ENCODE results near the gene DOCK8. TPM values are rescaled to one million over a fixed set of nuclear protein-coding genes. Genes with fewer than 3 reads are reported as not detected.

The DOCK8 gene
- total RNA-seq, 2 donors from 2014 or later = 5.9 to 10.9 TPM

DNA sequence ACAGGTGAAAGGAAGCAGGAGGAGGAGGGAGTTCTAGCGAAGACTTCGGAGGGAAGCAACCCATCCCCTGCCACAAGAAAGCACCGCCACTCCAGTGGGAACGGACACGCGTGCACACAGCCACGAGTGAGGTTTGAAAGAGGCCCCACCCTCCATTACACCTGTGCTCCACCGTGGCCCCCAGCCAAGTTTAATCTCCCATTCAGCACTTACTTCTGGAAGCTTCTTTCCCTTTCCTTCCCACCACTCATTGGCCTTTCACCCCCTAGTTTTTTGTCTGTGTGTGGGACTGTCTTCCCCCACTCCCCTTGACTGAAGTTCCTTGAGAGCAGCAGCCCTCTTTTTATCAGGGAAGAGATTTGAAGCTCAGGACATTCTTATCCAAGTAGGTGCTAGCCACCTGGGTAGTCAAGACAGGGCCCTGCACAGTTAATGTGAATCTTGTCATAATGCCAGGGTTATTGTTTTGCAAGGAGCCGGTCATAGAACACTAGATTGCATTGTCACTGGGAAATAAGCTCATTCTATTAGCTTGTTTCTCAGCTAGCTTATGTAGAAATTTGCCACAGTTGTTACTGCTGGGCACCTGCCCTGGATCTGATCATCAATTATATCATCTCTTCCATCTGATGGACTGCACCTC, 256.0 kb downstream of the DOCK8 start:
- no peaks in the 10 kb centered on the region for H3K9me3 ChIP-seq
- H3K4me3 ChIP-seq = peak overlapping the region in 1 of 2 donors; percentile 22
- peaks cover 47% of the 10 kb centered on the region for H3K4me1 ChIP-seq
- peak; percentile 54 for ATAC-seq
- peak; percentile 53 to 70 (median 54) for DNase-seq
- no peaks in the 10 kb centered on the region for H3K36me3 ChIP-seq (replicated peaks in 1 of 2; ENCODE audit: insufficient read depth in 1 of 2, low read depth in 2 of 2)
- peak overlapping the region; percentile 70 to 86 (median 80) for H3K27ac ChIP-seq
- 2 to 6% methylated on average over 9 of the region's 9 CpGs for WGBS, 2 donors
- intact Hi-C loops (cut with DNase I) = no loop called here
- H3K27me3 ChIP-seq = no peaks in the 10 kb centered on the region
- TF ChIP-seq POLR2A (IDR thresholded peaks at IDR 0.05) = no peak
- TF ChIP-seq, protein P1, sequence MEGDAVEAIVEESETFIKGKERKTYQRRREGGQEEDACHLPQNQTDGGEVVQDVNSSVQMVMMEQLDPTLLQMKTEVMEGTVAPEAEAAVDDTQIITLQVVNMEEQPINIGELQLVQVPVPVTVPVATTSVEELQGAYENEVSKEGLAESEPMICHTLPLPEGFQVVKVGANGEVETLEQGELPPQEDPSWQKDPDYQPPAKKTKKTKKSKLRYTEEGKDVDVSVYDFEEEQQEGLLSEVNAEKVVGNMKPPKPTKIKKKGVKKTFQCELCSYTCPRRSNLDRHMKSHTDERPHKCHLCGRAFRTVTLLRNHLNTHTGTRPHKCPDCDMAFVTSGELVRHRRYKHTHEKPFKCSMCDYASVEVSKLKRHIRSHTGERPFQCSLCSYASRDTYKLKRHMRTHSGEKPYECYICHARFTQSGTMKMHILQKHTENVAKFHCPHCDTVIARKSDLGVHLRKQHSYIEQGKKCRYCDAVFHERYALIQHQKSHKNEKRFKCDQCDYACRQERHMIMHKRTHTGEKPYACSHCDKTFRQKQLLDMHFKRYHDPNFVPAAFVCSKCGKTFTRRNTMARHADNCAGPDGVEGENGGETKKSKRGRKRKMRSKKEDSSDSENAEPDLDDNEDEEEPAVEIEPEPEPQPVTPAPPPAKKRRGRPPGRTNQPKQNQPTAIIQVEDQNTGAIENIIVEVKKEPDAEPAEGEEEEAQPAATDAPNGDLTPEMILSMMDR (IDR thresholded peaks at IDR 0.05) = no peak

GRCh38 chr9:471320-471719, 256.7 kb downstream of the DOCK8 start:
- H3K4me3 ChIP-seq = no peak overlapping the region
- H3K9me3 ChIP-seq = no peaks in the 10 kb centered on the region
- no peaks in the 10 kb centered on the region for H3K27me3 ChIP-seq
- no peaks in the 10 kb centered on the region for H3K36me3 ChIP-seq (replicated peaks in 1 of 2; ENCODE audit: insufficient read depth in 1 of 2, low read depth in 2 of 2)
- 68 to 73% methylated on average over 4 of the region's 4 CpGs for WGBS, 2 donors
- DNase-seq (no peak), ATAC-seq (no peak)
- peaks cover 47% of the 10 kb centered on the region for H3K4me1 ChIP-seq
- intact Hi-C loops (cut with DNase I) = no loop called here
- TF ChIP-seq, protein P1 (IDR thresholded peaks at IDR 0.05) = no peak
- no peak for TF ChIP-seq POLR2A (IDR thresholded peaks at IDR 0.05)
- peak overlapping the region in 3 of 4 donors; percentile 77 to 86 (median 82) for H3K27ac ChIP-seq

GRCh38 chr9:472479-473075, 257.9 kb downstream of the DOCK8 start:
- Histone ChIP-seq H3K36me3 (replicated peaks in 1 of 2; ENCODE audit: insufficient read depth in 1 of 2, low read depth in 2 of 2) (no peaks in the 10 kb centered on the region), H3K27me3 (no peaks in the 10 kb centered on the region), H3K9me3 (no peaks in the 10 kb centered on the region), H3K27ac (no peak overlapping the region), H3K4me3 (no peak overlapping the region), H3K4me1 (peaks cover 42% of the 10 kb centered on the region)
- DNase-seq (no peak), ATAC-seq (no peak)
- whole genome bisulfite sequencing, 2 donors = 85 to 89% methylated on average over 7 of the region's 7 CpGs
- intact Hi-C loops (cut with DNase I) = no loop called here
- TF ChIP-seq, protein P1 (IDR thresholded peaks at IDR 0.05) = no peak
- no peak for TF ChIP-seq POLR2A (IDR thresholded peaks at IDR 0.05)

- intact Hi-C loops (cut with DNase I) = no loop called here
- Histone ChIP-seq H3K9me3 (no peaks in the 10 kb centered on the region), H3K36me3 (replicated peaks in 1 of 2; ENCODE audit: insufficient read depth in 1 of 2, low read depth in 2 of 2) (no peaks in the 10 kb centered on the region)
Observed at GRCh38 chr9:477193-477592, 262.5 kb downstream of the DOCK8 start.

More at GRCh38 chr9:477193-477592, 262.5 kb downstream of the DOCK8 start:
- H3K27ac ChIP-seq = no peak overlapping the region
- H3K4me3 ChIP-seq = no peak overlapping the region
- TF ChIP-seq, protein P1 (IDR thresholded peaks at IDR 0.05) = no peak
- no peak for TF ChIP-seq POLR2A (IDR thresholded peaks at IDR 0.05)
- no peak for ATAC-seq
- no peaks in the 10 kb centered on the region for H3K27me3 ChIP-seq
- H3K4me1 ChIP-seq = peaks cover 6% of the 10 kb centered on the region
- DNase-seq = no peak
